HCT116 (cell line): ENCODE measurements around the gene CDC42BPA. TPM values are rescaled to one million over a fixed set of nuclear protein-coding genes. Genes with fewer than 3 reads are reported as not detected.

Source experiments
- ATAC-seq: fragments of 200-7000 bp; cut with Tn5 transposase; 2 replicates; pipeline ENCODE4 v1.9.1; 2020; ENCODE audit warnings: mild to moderate bottlenecking, moderate library complexity
- BruUV-seq: library from RNA; stranded (reverse); fragments of 400-500 nt; replicated peaks from 2 replicates; lab custom pipeline; 2021; lab: Mats Ljungman, UMichigan
- CTCF ChIA-PET: fragments of 300-600 bp; sonication (Branson Sonifier 250); formaldehyde crosslinking; loops from one replicate; lab custom pipeline; 2021; ENCODE audit warnings: antibody characterized with exemption; lab: Charles Lee
- POLR2A ChIA-PET: fragments of 300-600, 350-600 bp; sonication (Branson Sonifier 250); formaldehyde crosslinking; loops from one replicate; lab custom pipeline; 2021; ENCODE audit warnings: antibody characterized with exemption; lab: Charles Lee
- RAD21 ChIA-PET, 2 experiments: fragments of 300-600 bp; sonication (Branson Sonifier 250); formaldehyde crosslinking; loops; one replicate each; lab custom pipeline; 2023; ENCODE audit warnings: low total read pairs in 2 of 2; ENCODE audit not compliant: uncharacterized antibody in 2 of 2, unreplicated experiment in 2 of 2, low non-redundant PET in 1 of 2; lab: Charles Lee
- DNase-seq: peaks from one replicate; pipeline ENCODE4 v3.0.0-alpha.2; 2010; ENCODE audit warnings: low read depth, low spot score
- H2AFZ ChIP-seq: fragments of 200-600 bp; shearing (Covaris generic), sonication (generic); 2 replicates; pipeline ENCODE4 v1.6.1; 2017; ENCODE audit warnings: low read depth, mixed run types, mixed read lengths, antibody characterized with exemption, low read length; ENCODE audit not compliant: poor library complexity, severe bottlenecking
- H3K27ac ChIP-seq: 2 replicates; pipeline ENCODE4 v1.5.1; 2012; ENCODE audit warnings: low read depth, low read length
- H3K27me3 ChIP-seq: fragments of 200-600 bp; sonication (generic); 2 replicates; pipeline ENCODE4 v1.6.1; 2016; ENCODE audit warnings: mixed run types, low read length, mixed read lengths; ENCODE audit not compliant: insufficient read depth
- H3K36me3 ChIP-seq, 2 experiments: fragments of 200-500 bp in 1 of 2; fragments of 200-600 bp in 1 of 2; sonication (Bioruptor generic) in 1 of 2; sonication (generic) in 1 of 2; 2 replicates each; pipeline versions ENCODE4 v1.5.1 to v1.6.1; 2014 to 2016; ENCODE audit warnings: low read length in 2 of 2, inconsistent platforms in 1 of 2, mixed read lengths in 1 of 2, mixed run types in 1 of 2; ENCODE audit not compliant: insufficient read depth in 2 of 2, control insufficient read depth in 1 of 2
- H3K4me1 ChIP-seq, 2 experiments: fragments of 200-600 bp in 1 of 2; sonication (generic) in 1 of 2; 2 replicates each; pipeline versions ENCODE4 v1.5.1 to v1.6.1; 2012 to 2017; ENCODE audit warnings: low read length in 2 of 2, inconsistent platforms in 1 of 2, mild to moderate bottlenecking in 1 of 2, mixed read lengths in 1 of 2, mixed run types in 1 of 2, moderate library complexity in 1 of 2; ENCODE audit not compliant: insufficient read depth in 2 of 2, control insufficient read depth in 1 of 2
- H3K4me2 ChIP-seq: fragments of 200-600 bp; sonication (generic); 2 replicates; pipeline ENCODE4 v1.6.1; 2017; ENCODE audit warnings: mixed run types, low read length, mixed read lengths
- H3K4me3 ChIP-seq, 2 experiments: fragments of 200-600 bp in 1 of 2; sonication (generic) in 1 of 2; replicated peaks in 1 of 2; 2 replicates each; pipeline ENCODE4 v1.5.1; 2011 to 2016; ENCODE audit warnings: low read length in 2 of 2, control low read depth in 1 of 2, low read depth in 1 of 2, mild to moderate bottlenecking in 1 of 2, mixed read lengths in 1 of 2, mixed run types in 1 of 2
- H3K79me2 ChIP-seq: fragments of 200-600 bp; sonication (generic); 2 replicates; pipeline ENCODE4 v1.6.1; 2017; ENCODE audit warnings: mild to moderate bottlenecking, mixed run types, low read length, moderate library complexity, mixed read lengths; ENCODE audit not compliant: insufficient read depth
- H3K9ac ChIP-seq: fragments of 200-600 bp; sonication (generic); 2 replicates; pipeline ENCODE4 v1.6.1; 2016; ENCODE audit warnings: low read length, mixed read lengths
- H3K9me2 ChIP-seq: fragments of 200-600 bp; sonication (generic), shearing (Covaris generic); 2 replicates; pipeline ENCODE4 v1.6.1; 2017; ENCODE audit warnings: mixed run types, mild to moderate bottlenecking, moderate library complexity; ENCODE audit not compliant: insufficient read depth
- H3K9me3 ChIP-seq, 2 experiments: fragments of 200-500 bp in 1 of 2; fragments of 200-600 bp in 1 of 2; sonication (Bioruptor generic) in 1 of 2; sonication (generic) in 1 of 2; 2 replicates each; pipeline ENCODE4 v1.6.1; 2014 to 2017; ENCODE audit warnings: low read length in 2 of 2, mixed read lengths in 2 of 2, inconsistent platforms in 1 of 2, low read depth in 1 of 2, mild to moderate bottlenecking in 1 of 2, mixed run types in 1 of 2, moderate library complexity in 1 of 2; ENCODE audit not compliant: control insufficient read depth in 1 of 2, insufficient read depth in 1 of 2
- H4K20me1 ChIP-seq: fragments of 200-600 bp; sonication (generic), shearing (Covaris generic); 2 replicates; pipeline ENCODE4 v1.6.1; 2017; ENCODE audit warnings: mixed run types, mild to moderate bottlenecking, moderate library complexity; ENCODE audit not compliant: insufficient read depth
- ATF3 ChIP-seq: IDR thresholded peaks from 2 replicates; pipeline ENCODE4 v1.6.1; 2012
- CTCF ChIP-seq, 3 experiments: fragments of 200-600 bp in 1 of 3; sonication (generic) in 1 of 3; IDR thresholded peaks in 2 of 3; conservative IDR thresholded peaks in 1 of 3; 2 replicates each; pipeline ENCODE4 v1.5.1; 2012 to 2017; ENCODE audit warnings: low read depth in 2 of 3, low read length in 2 of 3, antibody characterized with exemption in 1 of 3, borderline replicate concordance in 1 of 3, control low read depth in 1 of 3, mild to moderate bottlenecking in 1 of 3, mixed read lengths in 1 of 3, mixed run types in 1 of 3, moderate library complexity in 1 of 3; ENCODE audit not compliant: insufficient read depth in 1 of 3
- EGR1 ChIP-seq: IDR thresholded peaks from 2 replicates; pipeline ENCODE4 v1.6.1; 2012; ENCODE audit warnings: low read depth
- ELF1 ChIP-seq: IDR thresholded peaks from 2 replicates; pipeline ENCODE4 v1.6.1; 2012; ENCODE audit warnings: low read depth, borderline replicate concordance
- EZH2 ChIP-seq: fragments of 200-600 bp; sonication (generic); IDR thresholded peaks from 2 replicates; pipeline ENCODE4 v1.6.1; 2017; ENCODE audit warnings: antibody characterized with exemption, mixed run types
- MAX ChIP-seq: IDR thresholded peaks from 2 replicates; pipeline ENCODE4 v1.6.1; 2012
- POLR2AphosphoS5 ChIP-seq: IDR thresholded peaks from 2 replicates; pipeline ENCODE4 v1.6.1; 2011; ENCODE audit warnings: mild to moderate bottlenecking, low read depth, low read length, moderate library complexity
- RAD21 ChIP-seq: IDR thresholded peaks from 2 replicates; pipeline ENCODE4 v1.6.1; 2012; ENCODE audit warnings: low read depth, mild to moderate bottlenecking
- SP1 ChIP-seq: IDR thresholded peaks from 2 replicates; pipeline ENCODE4 v1.6.1; 2012; ENCODE audit warnings: low read depth
- SRF ChIP-seq: IDR thresholded peaks from 2 replicates; pipeline ENCODE4 v1.6.1; 2012; ENCODE audit warnings: low read depth
- TCF7L2 ChIP-seq: IDR thresholded peaks from 2 replicates; pipeline ENCODE4 v1.7.0; 2011; ENCODE audit warnings: borderline replicate concordance, inconsistent platforms; ENCODE audit not compliant: insufficient read depth, insufficient read length; ENCODE audit errors: extremely low read depth
- ZFX ChIP-seq: fragments of 450-650 bp; IDR thresholded peaks from 2 replicates; pipeline ENCODE4 v1.6.1; 2017
- intact Hi-C: fragments of 100-400 bp; cut with micrococcal nuclease; formaldehyde crosslinking; loops from 2 replicates; pipeline ENCODE4 v1.10.0; 2022
- total RNA-seq: library from RNA; stranded (reverse); gene quantifications from one replicate; pipeline ENCODE4 v1.2.1, GENCODE V29; 2021; ENCODE audit not compliant: unreplicated experiment

Gene CDC42BPA
- total RNA-seq, 1 experiment from 2014 or later: 44.0 TPM

GRCh38 chr1:227245613-227246320 lies 72.5 kb downstream of the CDC42BPA start:
- H3K9ac ChIP-seq: no peak overlapping the region
- peaks cover 93% of the 10 kb centered on the region for H3K79me2 ChIP-seq
- H3K4me1 ChIP-seq: peaks cover 23 to 38% of the 10 kb centered on the region in 2 experiments
- H3K27ac ChIP-seq: no peak overlapping the region
- H2AFZ ChIP-seq: no peak overlapping the region
- no peak overlapping the region for H3K4me2 ChIP-seq
- no peaks in the 10 kb centered on the region for H4K20me1 ChIP-seq
- ATAC-seq: no peak
- no peak for DNase-seq
- intact Hi-C loops: no loop called here
- CTCF ChIA-PET: no interaction called here
- BruUV-seq: no TSS peak
- no peaks in the 10 kb centered on the region for H3K36me3 ChIP-seq
- H3K27me3 ChIP-seq: no peaks in the 10 kb centered on the region
- POLR2A ChIA-PET: no interaction called here
- no peaks in the 10 kb centered on the region for H3K9me2 ChIP-seq
- no peak overlapping the region for H3K4me3 ChIP-seq
- H3K9me3 ChIP-seq: no peaks in the 10 kb centered on the region
- RAD21 ChIA-PET: interaction anchor here in 1 of 2 experiments (0.6 kb wide), 1 partner anchor 9 kb away, joined by 3 read pairs; no protein-coding TSS in a partner anchor
- TF ChIP-seq SRF: no peak
- no peak for TF ChIP-seq MAX
- no peak for TF ChIP-seq ZFX
- no peak for TF ChIP-seq TCF7L2
- TF ChIP-seq POLR2AphosphoS5: no peak
- no peak for TF ChIP-seq SP1
- TF ChIP-seq EZH2: no peak
- TF ChIP-seq EGR1: no peak
- TF ChIP-seq RAD21: no peak
- no peak for TF ChIP-seq ATF3
- TF ChIP-seq ELF1: no peak
- TF ChIP-seq CTCF (IDR thresholded peaks at IDR 0.05 in 2 of 3, conservative IDR thresholded peaks at IDR 0.05 in 1 of 3; ENCODE audit: borderline replicate concordance in 1 of 3, insufficient read depth in 1 of 3, low read depth in 2 of 3, low read length in 2 of 3): no peak
